Measurements from ENCODE around the gene SYT14. TPM values are rescaled to one million over a fixed set of nuclear protein-coding genes. Genes with fewer than 3 reads are reported as not detected.

SYT14 gene
- polyA plus RNA-seq, 1 donor (not counting 4 experiments of a cell fraction or from before 2014, with no cell fraction given), result 8.3 TPM

- TF ChIP-seq EZH2 (IDR thresholded peaks at IDR 0.05; ENCODE audit: low read length) (no peak), CTCF (optimal IDR thresholded peaks at IDR 0.05 in 1 of 3, IDR thresholded peaks at IDR 0.05 in 1 of 3, conservative IDR thresholded peaks at IDR 0.05 in 1 of 3; ENCODE audit: extremely low read depth in 1 of 3, insufficient read depth in 2 of 3, low read length in 3 of 3) (no peak)
- dilution Hi-C loops (cut with MboI; ENCODE audit: extremely low pct_ligation_motif_present, low sequenced_read_pairs), result no loop called here
- DNase-seq (ENCODE audit: low read depth, low spot score) (no peak), FAIRE-seq (no peak)
- Histone ChIP-seq H2AFZ (ENCODE audit: control insufficient read depth, low read length) (no peak overlapping the region), H3K9me3 (ENCODE audit: control insufficient read depth, low read depth, low read length) (no peaks in the 10 kb centered on the region), H3K36me3 (ENCODE audit: control insufficient read depth in 2 of 2, extremely low read depth in 1 of 2, insufficient read depth in 2 of 2, low read length in 2 of 2) (no peaks in the 10 kb centered on the region), H3K9ac (ENCODE audit: control insufficient read depth, extremely low read depth, insufficient read depth, low read length) (no peak overlapping the region), H3K27me3 (ENCODE audit: control insufficient read depth, extremely low read depth, insufficient read depth, low read length) (no peaks in the 10 kb centered on the region), H3K79me2 (ENCODE audit: control insufficient read depth, insufficient read depth, low read length) (no peaks in the 10 kb centered on the region), H3K4me3 (ENCODE audit: control insufficient read depth in 2 of 3, extremely low read depth in 1 of 3, insufficient read depth in 2 of 3, low read depth in 1 of 3, low read length in 3 of 3) (no peak overlapping the region), H4K20me1 (ENCODE audit: control insufficient read depth, extremely low read depth, insufficient read depth, low read length) (no peaks in the 10 kb centered on the region), H3K4me2 (ENCODE audit: control insufficient read depth, extremely low read depth, insufficient read depth, low read depth, low read length) (no peak overlapping the region), H3K4me1 (ENCODE audit: control insufficient read depth, extremely low read depth, insufficient read depth, low read length) (peaks cover 7% of the 10 kb centered on the region), H3K9me1 (ENCODE audit: control insufficient read depth, extremely low read depth, insufficient read depth, low read length) (no peaks in the 10 kb centered on the region), H3K27ac (ENCODE audit: control insufficient read depth, insufficient read depth, low read length) (no peak overlapping the region)
Measured at GRCh38 chr1:209931141-209931540, 6.9 kb upstream of the SYT14 start.

- H3K4me2 ChIP-seq (ENCODE audit: control insufficient read depth, extremely low read depth, insufficient read depth, low read depth, low read length), result no peak overlapping the region
- DNase-seq (ENCODE audit: low read depth, low spot score), result no peak
- H4K20me1 ChIP-seq (ENCODE audit: control insufficient read depth, extremely low read depth, insufficient read depth, low read length), result no peaks in the 10 kb centered on the region
- H3K9me1 ChIP-seq (ENCODE audit: control insufficient read depth, extremely low read depth, insufficient read depth, low read length), result no peaks in the 10 kb centered on the region
- no peak overlapping the region for H3K27ac ChIP-seq (ENCODE audit: control insufficient read depth, insufficient read depth, low read length)
- no peak overlapping the region for H3K9ac ChIP-seq (ENCODE audit: control insufficient read depth, extremely low read depth, insufficient read depth, low read length)
- H3K79me2 ChIP-seq (ENCODE audit: control insufficient read depth, insufficient read depth, low read length), result no peaks in the 10 kb centered on the region
- H3K9me3 ChIP-seq (ENCODE audit: control insufficient read depth, low read depth, low read length), result no peaks in the 10 kb centered on the region
- TF ChIP-seq CTCF (optimal IDR thresholded peaks at IDR 0.05 in 1 of 3, IDR thresholded peaks at IDR 0.05 in 1 of 3, conservative IDR thresholded peaks at IDR 0.05 in 1 of 3; ENCODE audit: extremely low read depth in 1 of 3, insufficient read depth in 2 of 3, low read length in 3 of 3) (no peak), EZH2 (IDR thresholded peaks at IDR 0.05; ENCODE audit: low read length) (no peak)
- dilution Hi-C loops (cut with MboI; ENCODE audit: extremely low pct_ligation_motif_present, low sequenced_read_pairs), result no loop called here
- peaks cover 6% of the 10 kb centered on the region for H3K27me3 ChIP-seq (ENCODE audit: control insufficient read depth, extremely low read depth, insufficient read depth, low read length)
- H3K36me3 ChIP-seq (ENCODE audit: control insufficient read depth in 2 of 2, extremely low read depth in 1 of 2, insufficient read depth in 2 of 2, low read length in 2 of 2), result no peaks in the 10 kb centered on the region
- H3K4me1 ChIP-seq (ENCODE audit: control insufficient read depth, extremely low read depth, insufficient read depth, low read length), result peaks cover 4% of the 10 kb centered on the region
- FAIRE-seq, result no peak
- H3K4me3 ChIP-seq (ENCODE audit: control insufficient read depth in 2 of 3, extremely low read depth in 1 of 3, insufficient read depth in 2 of 3, low read depth in 1 of 3, low read length in 3 of 3), result no peak overlapping the region
- no peak overlapping the region for H2AFZ ChIP-seq (ENCODE audit: control insufficient read depth, low read length)
Measured at GRCh38 chr1:209936125-209936524, 1.9 kb upstream of the SYT14 start.
